HG02938 (cell line): Measurements from ENCODE around the gene UFSP1.
"Not testable (repeated sequence)": the region's sequence is repeated elsewhere in the genome, so short reads cannot be mapped to it uniquely, and the experiment has no call there.

ENCODE experiments used
- ATAC-seq: cut with Tn5 transposase; IDR thresholded peaks from one replicate; pipeline ENCODE4 v1.9.1; 2021; ENCODE audit warnings: mild to moderate bottlenecking, moderate library complexity; ENCODE audit not compliant: unreplicated experiment

The UFSP1 gene

GRCh38 chr7:100888988-100889750 lies at the start of gene UFSP1:
TSS of gene UFSP1 (minus strand) at chr7:100889715. CDS start at chr7:100889271, 444 bp downstream.
- peak; percentile 36 for ATAC-seq

DNA sequence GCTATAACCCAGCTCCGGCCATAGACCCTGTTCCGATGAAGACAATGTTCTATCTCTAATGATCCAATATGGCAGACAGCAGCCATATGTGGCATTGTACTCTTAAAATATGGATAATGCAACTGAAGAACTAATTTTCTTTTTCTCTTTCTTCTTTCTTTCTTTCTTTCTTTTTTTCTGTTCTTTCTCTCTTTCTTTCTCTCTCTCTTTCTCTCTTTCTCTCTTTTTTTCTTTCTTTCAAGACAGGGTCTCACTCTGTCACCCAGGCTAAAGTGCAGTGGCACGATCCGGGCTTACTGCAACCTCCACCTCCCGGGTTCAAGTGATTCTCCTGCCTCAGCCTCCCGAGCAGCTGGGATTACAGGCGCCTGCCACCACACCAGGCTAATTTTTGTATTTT lies 46.7 kb upstream of the UFSP1 start:
- not testable (repeated sequence) for ATAC-seq

- not testable (repeated sequence) for ATAC-seq
These were observed 45.9 kb upstream of the UFSP1 start for GRCh38 chr7:100935381-100935780.

GRCh38 chr7:100933734-100934133 lies 44.2 kb upstream of the UFSP1 start:
- no peak for ATAC-seq

GRCh38 chr7:100929808-100930174 lies 40.3 kb upstream of the UFSP1 start:
- no peak for ATAC-seq

DNA sequence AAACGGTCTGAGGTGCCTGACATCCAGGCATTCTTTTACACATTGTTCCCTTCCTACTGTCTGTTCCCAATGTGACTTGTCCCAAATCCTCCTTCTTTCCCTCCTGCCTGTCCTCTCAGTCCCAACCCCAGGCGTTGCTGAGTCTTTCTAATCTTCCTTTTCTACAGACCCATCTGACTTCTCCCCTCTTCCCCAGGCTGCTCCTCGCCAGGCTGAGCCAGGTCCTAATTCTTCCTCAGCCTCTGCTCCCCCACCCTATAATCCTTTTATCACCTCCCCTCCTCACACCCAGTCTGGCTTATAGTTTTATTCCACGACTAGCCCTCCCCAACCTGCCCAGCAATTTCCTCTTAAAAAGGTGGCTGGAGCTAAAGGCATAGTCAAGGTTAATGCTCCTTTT lies 34.1 kb upstream of the UFSP1 start:
- ATAC-seq = not testable (repeated sequence)

DNA sequence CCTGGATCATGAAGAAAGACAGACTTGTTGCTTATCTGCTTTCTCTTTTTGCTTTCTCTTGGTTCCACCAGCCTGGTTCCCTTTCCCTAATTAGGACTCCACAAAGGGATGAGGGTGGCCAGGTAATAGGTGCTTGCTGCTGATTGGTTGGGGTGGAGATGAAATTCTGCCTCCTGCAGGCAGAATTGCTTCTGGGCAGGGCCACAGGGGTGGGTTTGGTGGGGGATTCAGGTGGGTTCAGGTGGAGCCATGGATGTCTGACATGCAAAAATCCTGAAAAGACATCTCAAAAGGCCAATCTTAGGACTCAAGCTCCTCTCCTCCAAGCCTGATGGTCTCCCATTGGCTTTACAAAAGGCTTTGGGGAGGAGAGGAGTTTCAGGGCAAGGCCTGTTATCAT lies 31.5 kb upstream of the UFSP1 start:
- no peak for ATAC-seq

DNA sequence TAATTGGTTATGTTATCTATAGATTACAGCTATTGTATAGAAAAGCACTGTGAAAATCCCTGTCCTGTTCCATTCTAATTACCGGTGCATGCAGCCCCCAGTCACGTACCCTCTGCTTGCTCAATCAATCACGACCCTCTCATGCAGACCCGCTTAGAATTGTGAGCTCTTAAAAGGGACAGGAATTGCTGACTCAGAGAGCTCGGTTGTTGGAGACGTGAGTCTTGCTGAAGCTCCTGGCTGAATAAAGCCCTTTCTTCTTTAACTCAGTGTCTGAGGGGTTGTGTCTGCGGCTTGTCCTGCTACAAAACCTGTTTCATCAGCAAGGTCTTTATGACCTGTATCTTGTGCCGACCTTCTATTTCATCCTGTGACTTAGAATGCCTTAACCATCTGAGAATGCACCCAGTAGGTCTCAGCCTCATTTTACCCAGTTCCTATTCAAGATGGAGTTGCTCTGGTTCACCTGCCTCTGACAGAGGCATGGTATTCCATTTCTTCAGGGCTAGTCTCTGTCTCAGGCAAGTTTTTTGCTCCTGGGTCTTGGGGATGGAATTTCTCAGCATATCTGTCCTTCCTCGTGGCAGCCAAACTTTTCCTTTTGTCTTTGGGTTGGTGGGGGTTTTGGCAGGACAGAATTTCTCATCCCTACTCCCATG lies 30.4 kb upstream of the UFSP1 start:
- not testable (repeated sequence) for ATAC-seq

DNA sequence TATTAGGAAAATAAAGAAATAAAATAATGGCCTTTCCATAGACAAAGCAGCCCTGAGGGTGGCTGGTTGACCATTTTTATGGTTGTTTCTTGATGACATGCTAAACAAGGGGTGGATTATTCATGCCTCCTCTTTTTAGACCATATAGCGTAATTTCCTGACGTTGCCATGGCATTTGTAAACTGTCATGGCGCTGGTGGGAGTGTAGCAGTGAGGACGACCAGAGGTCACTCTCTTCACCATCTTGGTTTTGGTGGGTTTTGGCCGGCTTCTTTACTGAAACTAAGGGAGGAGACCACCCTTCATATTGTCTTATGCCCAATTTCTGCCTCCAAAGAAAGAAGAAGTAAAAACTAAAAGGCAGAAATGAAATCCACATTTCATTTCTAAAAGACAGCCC lies 29.8 kb upstream of the UFSP1 start:
- not testable (repeated sequence) for ATAC-seq

- no peak for ATAC-seq
These were observed 25.4 kb upstream of the UFSP1 start for GRCh38 chr7:100914879-100915447.

DNA sequence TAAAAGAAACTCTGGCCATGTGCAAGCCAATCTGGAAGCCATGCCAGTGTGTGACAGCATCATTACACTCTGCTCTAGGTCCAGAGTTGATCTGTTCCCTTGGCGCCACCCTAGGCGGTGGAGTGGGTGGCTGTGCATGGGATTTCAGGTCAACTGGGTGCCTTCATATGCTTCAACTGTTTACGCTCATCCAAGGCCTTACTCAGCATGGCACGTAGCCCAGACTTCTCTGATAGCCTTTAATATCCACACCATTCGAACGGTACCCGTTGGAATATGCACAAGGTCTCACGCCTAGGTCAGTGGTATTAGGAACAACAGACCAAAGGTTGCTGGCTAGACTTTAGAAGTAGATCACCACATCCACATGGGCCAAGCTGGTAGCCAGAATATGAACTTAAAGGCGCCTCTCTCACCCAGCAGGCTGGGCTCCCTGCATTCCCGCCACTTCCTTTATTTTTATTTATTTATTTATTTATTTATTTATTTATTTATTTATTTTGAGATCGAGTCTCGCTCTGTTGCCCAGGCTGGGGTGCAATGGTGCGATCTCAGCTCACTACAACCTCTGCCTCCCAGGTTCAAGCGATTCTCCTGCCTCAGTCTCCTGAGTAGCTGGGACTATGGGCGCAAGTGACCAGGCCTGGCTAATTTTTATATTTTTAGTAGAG lies 24.8 kb upstream of the UFSP1 start:
- no peak for ATAC-seq

DNA sequence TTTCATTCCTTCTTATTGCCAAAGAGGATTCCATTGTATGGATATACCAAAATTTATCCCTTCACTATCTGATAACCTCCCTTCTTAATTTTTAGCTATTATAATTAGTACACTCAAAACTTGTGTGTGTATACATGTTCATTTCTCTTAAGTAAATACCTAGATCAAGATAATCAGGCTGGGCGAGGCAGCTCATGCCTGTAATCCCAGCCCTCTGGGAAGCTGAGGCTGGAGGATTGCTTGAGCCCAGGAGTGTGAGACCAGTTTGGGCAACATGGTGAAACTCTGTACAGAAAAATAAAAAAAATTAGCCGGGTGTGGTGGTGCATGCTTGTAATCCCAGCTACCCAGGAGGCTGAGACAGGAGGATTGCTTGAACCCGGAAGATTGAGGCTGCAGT lies 22.0 kb upstream of the UFSP1 start:
- ATAC-seq = no peak

GRCh38 chr7:100910443-100910842 lies 20.9 kb upstream of the UFSP1 start:
- not testable (repeated sequence) for ATAC-seq

- ATAC-seq = no peak
These were observed 19.0 kb upstream of the UFSP1 start for GRCh38 chr7:100908512-100908911.

- no peak for ATAC-seq
These were observed 13.1 kb upstream of the UFSP1 start for GRCh38 chr7:100902638-100903037.

- no peak for ATAC-seq
These were observed 12.4 kb upstream of the UFSP1 start for GRCh38 chr7:100901921-100902332.

DNA sequence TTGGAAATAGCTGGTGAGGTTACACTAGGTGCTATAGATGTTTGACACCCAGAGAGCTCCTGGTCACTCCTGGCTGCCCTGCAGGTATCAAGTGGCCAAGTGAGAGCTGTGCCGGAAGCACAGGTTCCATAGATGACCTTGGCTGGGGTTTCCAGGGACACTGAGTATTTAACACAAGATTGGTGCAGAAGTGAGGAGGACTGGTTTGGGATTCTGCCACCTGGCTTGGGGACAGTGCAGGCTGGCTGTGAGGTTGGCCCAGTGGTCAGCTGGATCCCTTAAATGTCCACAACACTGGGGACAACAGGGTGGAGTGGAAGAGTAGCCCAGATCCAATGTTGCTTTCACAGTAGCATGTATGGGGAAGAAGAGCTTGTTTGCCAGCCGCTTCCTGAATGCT lies 11.5 kb upstream of the UFSP1 start:
- no peak for ATAC-seq

GRCh38 chr7:100899432-100899831 lies 9.9 kb upstream of the UFSP1 start:
- no peak for ATAC-seq

GRCh38 chr7:100897772-100898454 lies 8.4 kb upstream of the UFSP1 start:
- ATAC-seq = no peak

GRCh38 chr7:100896732-100897608 lies 7.5 kb upstream of the UFSP1 start:
- ATAC-seq = no peak
